ENCODE results near the gene SGCE.

SGCE gene

DNA sequence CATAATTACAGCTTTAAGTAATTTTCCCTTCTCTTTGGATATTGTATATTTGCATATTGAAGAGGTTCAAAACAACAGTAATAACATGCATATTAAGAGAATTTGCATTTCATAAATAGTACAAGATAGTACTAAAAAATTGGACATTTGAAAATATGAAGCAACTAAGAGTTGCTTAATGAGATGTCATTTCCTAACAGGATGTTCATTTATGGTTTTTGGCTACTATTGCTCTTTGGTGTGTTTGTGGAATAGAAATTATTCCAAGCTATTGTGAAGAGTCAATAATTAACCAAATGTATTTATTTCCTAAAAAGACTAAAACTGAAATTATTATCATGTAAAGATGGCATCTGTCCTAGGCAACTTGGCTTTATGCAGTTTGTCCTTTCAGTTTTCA is 4.1 kb upstream of the SGCE start:
- no peak for DNase-seq (ENCODE audit: extremely low read depth in 1 of 2, low read depth in 1 of 2)

DNA sequence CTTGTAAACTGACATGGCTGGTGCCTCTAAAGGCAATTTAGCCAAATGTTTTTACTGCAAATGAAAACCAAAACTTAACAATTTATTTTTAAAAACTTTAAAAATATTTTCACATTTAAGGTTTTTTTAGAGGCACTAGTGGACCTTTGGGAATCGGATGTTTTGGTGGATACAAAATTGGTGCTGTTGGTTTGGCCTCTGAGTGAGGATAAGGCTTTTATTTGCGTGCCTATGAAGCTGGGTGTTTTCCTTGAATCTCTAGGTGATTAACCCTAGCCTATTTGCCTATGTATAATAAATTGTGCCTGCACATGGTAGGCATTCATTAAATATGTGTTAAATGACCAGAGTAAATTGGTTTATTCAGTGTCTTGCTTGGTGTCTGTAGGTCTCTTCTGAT is 2.9 kb upstream of the SGCE start:
- no peak for DNase-seq (ENCODE audit: extremely low read depth in 1 of 2, low read depth in 1 of 2)

DNA sequence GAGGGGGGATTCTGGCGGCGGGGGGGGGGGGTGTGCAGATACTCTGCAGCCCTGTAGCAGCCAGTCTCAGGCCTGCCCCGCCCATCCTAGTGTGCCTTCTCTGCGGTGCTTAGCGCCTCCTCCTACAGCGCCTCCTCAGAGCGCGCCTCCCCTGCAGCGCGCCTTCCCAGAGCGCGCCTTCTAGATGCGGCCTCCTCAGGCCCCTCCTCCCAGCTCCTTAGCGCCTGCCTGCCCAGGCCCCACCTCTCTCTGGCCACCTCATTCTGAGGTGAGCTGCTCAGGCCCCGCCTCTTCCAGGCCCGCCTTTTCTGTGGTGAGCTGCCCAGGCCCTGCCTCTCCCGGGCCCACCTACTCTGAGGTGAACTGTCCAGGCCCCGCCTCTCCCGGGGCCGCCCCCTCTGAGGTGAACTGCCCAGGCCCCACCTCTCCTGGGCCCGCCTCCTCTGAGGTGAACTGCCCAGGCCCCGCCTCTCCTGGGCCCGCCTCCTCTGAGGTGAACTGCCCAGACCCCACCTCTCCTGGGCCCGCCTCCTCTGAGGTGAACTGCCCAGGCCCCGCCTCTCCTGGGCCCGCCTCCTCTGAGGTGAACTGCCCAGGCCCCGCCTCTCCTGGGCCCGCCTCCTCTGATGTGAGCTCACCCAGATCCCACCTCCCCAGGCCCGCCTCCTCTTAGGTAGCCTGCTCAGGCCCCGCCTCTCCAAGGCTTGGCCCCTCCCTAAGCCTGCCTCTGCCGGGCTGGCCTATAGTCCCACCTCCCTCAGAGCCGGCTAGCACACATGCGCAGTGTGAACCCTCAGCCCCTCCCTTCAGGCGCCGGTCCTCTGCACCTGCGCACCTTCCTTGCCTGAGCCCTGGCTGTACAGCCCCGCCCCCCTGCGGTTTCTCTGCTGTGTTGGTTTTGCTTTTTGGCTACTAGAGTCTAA is 2.1 kb upstream of the SGCE start:
- DNase-seq (ENCODE audit: extremely low read depth in 1 of 2, low read depth in 1 of 2): peak; percentile 82 to 90

DNA sequence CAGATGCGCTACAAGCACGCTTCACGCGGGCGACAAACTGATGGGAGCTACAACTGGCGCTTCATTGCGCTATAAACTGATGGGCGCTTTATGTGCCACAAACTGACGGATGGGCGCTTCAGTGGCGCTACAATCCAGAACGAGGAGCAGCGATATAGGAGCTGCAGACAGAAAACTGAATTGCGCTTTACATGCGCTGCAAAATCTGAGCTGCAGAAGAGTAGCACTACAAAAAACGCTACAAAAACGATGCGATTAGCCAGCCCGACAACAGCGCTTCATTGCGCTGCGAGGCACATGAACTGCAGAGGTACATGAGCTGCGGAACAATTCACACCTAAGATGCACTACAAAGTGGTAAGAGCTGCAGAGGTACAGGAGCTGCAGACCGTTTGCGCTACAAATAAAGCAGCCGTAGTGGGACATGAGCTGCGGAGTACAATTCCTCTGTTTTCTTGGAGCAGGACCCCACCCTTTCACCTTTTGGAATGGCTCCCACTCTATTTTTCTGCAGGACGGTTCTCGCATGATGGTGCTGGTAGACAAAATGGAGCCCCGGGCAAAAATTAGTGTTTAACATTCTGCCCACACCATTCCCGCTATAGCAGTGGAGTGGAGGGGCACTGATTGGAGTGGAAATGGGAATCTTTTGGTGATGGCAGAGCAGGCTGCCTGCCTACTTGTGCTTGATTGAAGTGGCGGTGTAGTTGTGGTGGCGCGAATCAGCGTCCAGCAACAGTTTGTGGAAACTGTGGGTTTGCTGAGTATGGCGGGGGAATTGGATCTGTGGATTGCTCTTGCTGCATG is 1.2 kb upstream of the SGCE start:
- DNase-seq (ENCODE audit: extremely low read depth in 1 of 2, low read depth in 1 of 2): no peak

DNA sequence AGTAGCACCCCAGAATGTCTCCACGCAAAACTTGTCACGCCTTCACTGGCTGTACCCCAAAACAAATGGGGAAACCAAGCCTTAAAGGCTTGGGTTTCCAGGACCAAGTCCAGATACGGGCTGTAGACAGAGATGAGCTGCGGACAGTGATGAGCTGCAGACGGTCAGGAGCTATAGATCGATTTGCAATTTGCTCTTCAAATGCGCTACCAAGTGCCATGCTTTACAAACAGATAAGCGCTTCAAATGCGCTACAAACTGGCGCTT is 658 bp upstream of the SGCE start:
- DNase-seq (ENCODE audit: extremely low read depth in 1 of 2, low read depth in 1 of 2): no peak

DNA sequence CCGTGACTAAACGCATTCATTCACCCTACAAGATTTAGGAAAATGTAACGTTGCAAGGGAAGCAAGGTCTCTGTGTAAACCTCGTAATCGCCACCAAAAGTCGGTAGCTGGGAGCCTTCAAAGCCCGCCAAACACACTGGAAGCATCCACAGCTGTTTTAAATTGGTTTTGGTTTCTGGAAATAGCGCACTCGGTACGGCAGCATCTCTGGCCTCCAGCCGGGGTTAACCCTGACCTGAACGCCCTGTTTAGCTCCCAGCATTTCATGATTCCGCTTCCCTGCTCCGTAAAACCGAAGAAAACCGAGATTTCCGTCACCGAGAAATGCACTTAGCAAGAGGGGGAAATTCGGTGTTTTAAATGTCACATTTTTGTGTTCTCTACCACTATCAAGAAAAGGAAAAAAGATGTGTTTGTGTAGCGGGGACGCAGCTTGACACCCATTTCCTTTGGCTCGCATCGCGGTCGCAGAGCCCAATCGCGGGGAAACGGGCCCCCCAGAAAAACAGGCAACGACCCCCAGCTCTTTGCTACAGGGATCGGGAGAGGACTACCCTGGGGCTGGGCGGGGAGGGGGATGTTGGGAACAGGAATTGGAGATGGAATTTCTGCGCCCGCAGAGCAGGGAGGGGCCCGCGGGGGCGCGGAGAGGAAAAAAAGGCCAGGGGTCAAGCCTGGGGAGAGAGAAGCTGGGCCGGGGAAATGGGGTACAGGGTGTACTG is 646 bp downstream of the SGCE start:
- DNase-seq (ENCODE audit: extremely low read depth in 1 of 2, low read depth in 1 of 2): no peak

DNA sequence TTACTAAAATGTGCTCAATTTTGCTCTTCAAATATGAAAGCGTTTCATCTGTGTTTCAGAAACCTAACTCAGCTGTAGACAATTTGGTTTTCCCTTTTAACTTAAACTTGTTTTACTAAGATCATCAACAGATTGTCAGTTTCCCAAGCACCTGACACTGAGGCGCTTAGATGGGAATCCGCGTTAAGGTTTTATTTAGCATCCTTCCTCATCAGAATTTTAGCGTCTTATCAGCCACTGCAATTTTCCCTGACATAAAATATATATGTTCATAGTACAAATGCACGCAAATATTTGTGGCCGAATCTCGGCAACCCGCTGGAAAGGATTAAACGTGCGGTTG is 1.2 kb downstream of the SGCE start:
- DNase-seq (ENCODE audit: extremely low read depth in 1 of 2, low read depth in 1 of 2): no peak

DNA sequence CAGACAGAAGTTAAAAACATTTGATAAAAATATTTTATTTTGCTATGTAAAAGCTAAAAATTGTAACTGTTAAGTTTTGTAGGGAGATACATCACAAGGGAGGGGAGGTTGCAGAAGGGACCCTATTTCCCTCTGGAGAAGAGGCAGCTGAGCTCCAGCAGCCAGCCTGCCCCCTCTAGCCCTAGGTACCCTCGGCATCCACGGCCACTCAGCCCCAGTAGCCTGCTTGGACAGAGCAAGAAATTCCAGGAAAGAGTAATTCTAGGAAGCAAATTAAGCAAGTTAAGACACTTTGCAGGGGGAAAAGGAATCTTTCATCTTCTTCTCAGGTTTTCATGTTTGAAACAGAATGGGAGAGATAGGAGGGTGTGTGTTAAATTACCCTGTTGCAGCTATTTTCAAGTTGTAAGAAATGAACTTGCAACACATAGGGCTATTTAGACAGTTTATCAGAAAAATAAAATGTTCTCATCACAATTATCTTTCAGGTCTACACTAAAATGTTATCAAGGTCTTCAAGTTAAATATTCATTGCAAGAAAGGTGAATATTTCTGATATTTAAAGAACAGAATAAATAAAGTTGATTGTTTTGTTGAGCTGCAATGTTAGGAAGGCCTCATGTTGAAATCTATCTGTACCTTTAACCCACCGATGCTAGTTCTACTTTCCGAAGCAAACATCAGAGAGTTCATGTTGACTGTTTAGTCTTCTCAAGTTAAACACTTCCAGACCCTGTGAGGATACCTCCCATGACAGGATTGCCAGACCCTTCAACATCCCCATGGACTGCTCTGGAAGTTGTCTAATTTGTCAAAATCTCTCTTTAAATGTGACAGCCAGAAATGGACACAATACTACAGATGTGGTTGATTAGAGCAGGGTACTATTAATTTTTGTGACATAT is 5.5 kb downstream of the SGCE start:
- no peak for DNase-seq (ENCODE audit: extremely low read depth in 1 of 2, low read depth in 1 of 2)

DNA sequence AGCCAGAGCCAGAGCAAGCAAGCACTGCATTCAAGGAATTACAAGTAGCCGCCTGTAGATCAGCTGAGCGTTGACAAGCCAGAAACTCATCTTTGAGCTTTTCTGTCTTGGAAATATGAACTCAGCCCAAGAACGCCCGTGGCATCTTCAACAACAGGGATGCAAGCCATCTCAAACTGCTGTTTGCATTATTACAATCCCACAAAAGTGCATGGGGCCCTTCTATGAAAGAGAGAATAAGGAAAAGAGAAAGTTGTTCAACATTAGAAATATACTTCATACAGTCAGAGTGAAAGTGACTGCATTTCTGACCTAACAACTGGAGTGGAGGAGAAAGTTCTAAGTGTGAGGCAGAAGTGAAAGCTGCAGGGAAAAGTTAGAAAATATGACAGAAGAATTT is 6.5 kb downstream of the SGCE start:
- DNase-seq (ENCODE audit: extremely low read depth in 1 of 2, low read depth in 1 of 2): no peak

DNA sequence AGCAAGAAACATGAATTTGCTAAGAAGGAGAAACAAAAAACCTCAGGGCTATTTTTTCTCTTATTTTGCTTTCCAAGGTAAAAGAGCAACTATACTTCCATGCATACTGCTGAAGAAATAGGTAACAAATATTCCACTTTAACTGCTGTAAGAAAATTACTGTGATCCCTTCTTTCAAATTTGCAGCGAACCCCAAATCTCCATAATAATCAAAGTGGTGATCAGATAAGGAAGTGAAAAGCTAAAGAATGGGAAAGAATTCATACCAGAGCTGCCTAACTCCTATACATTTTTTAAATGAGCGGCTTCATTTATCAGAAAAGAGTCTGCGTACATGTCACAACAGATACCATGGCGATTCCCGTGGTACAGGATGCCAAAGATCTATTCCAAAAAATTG is 7.2 kb downstream of the SGCE start:
- no peak for DNase-seq (ENCODE audit: extremely low read depth in 1 of 2, low read depth in 1 of 2)

DNA sequence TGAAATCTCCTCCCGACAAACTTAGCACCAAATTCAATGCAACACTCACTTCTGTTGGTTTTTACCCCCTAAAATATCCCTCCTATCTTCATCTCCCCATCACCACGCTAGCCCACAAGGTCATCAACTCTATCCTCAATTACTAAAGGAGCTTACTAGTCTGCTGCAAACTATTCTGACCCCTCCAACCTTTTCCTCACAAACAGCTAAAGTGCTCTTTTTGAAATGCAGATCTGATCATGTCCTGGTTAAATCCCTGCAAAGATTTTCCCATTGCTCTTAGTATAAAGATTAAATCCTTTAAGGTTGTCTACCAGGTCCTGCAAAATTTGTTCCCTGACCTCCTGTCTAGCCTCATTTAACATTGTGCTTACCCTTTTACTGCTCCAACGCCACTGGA is 8.6 kb downstream of the SGCE start:
- no peak for DNase-seq (ENCODE audit: extremely low read depth in 1 of 2, low read depth in 1 of 2)

DNA sequence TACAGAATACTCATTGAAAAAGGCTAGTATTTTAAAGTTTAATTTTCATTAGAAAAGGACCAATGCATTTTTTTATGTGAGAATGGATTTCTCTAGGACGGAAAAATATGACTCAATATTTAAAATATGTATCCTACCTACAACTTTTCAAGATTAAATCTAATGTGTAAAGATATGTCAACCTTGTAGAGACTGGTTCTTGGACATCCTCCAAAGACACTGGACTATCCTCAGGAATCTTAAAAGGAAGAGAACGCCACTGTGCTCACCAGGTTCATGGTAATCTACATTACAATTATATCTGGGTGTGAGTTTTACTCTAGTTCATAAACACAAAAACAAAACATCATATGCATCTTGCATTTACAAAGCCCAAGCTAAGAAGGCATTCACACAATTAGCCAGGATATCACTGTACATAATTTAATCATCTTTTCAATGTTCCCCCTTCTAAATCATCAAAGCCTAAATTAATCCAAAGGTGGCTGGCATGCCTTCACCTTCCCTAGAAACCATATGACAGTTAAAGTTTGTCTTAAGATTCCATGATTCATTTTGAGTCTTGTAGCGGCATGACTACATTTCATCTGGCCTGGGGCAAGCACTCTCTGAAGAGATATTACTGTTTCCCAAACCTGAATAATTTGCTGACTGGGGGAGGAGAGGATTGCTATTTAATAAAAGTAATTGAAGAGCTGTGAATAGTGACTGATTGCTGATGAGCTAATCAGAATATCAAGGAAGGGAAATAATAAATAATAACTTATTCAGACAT is 12.0 kb downstream of the SGCE start:
- no peak for DNase-seq (ENCODE audit: extremely low read depth in 1 of 2, low read depth in 1 of 2)

DNA sequence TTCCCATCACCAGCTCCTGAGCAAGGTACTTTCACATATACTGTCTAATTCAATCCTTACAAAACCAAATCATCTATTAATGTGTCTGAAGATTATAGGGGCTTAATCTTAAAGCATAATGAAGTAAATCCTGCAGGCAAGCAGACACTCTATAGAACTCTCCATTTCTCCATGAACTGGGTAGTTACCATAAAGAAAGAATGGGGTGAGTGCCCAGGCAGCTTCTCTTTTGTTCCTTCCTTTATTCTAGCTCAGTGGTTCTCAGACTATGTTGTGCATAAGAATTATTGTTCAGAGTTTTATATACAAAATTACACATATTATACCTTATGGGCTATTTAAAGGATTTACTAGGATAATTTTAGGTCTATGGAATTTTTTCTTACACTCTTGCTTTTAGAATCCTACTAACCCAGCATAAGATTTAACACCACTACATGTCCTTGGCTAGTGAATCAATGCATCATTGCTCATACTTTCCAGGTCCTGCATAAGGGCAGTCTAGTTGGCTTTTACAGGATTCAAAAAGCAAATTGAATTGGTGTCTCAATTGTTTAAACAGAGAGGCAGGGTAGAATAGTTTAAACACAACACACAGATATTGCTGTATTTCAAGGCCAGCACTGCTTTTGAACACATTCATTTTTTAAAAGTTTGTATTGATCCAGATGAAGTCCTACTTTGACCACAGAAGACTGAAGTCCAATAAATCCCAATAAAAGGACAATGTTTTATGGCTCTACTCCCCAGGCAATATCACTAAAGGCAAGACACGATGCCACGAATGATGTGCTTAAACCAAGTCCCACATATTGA is 12.9 kb downstream of the SGCE start:
- no peak for DNase-seq (ENCODE audit: extremely low read depth in 1 of 2, low read depth in 1 of 2)

DNA sequence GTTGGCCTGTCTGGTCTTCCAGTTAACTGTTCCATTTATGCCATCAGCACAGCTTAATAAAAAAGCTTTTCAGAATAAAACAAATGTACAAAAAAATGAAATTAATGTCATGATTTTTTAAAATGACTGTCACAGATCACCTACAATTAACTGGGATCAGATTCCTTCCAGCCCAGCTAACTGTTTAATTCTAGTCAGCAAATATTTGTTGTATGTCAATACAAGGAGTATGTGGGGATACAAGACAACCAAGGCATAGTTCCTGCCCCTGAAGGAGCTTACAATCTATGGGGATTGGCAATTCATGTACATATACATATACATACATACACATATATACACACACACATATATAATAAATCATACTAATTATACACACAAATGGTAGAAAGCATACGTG is 16.5 kb downstream of the SGCE start:
- DNase-seq (ENCODE audit: extremely low read depth in 1 of 2, low read depth in 1 of 2): no peak

DNA sequence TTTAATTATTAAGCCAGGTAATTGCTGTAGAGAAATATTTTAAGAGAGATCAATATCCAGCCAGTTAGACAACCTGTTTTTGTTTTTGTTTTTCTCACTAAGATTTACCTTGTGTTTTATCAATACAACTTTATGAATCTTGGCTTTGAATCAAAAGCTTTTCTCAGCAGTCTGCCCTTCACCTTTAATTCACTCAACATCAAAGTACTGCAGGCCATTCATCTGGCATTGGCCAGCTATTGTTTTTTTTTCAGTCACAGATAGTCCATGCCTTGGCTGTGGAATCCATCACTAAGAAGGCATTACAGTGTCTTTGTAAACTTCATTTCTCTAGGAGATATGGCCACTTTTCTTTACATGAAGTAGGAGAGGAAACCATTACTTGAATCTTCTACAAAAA is 20.2 kb downstream of the SGCE start:
- DNase-seq (ENCODE audit: extremely low read depth in 1 of 2, low read depth in 1 of 2): no peak

DNA sequence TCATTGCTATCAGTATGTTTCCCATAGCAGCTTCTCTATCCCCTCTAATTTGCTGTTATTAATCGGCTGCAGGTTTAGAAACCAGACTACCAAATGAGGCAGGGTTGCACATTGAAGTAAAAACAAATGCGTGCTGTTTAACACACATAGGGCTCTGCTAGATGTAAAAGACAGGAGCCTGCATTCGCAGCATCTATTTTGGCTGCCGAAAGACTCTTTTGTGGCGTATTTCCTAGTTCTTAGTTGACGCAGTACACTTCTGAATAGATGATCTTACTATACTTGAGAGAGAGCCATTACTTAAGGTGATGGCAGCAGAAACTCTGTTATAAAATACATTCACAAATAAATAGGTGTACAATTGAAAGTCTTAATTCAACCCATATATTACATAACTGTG is 21.4 kb downstream of the SGCE start:
- DNase-seq (ENCODE audit: extremely low read depth in 1 of 2, low read depth in 1 of 2): no peak

DNA sequence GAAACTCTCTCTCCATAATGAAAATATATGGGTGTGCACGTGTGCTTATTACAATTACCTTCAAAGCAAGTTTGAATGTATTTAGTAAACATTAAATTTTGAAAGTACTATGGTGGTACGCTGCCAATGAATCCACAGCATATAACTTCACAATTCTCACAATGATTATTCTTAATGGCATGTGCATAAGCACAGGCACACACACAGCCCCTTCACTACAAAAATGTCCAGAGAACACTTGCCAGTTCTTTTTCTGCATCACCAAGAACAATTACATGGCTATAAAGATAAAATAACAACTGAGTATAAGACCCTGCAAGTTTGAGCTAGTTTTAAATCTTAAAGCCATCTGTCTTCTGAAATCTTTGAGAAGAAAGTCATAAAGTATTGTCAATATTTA is 22.2 kb downstream of the SGCE start:
- no peak for DNase-seq (ENCODE audit: extremely low read depth in 1 of 2, low read depth in 1 of 2)

DNA sequence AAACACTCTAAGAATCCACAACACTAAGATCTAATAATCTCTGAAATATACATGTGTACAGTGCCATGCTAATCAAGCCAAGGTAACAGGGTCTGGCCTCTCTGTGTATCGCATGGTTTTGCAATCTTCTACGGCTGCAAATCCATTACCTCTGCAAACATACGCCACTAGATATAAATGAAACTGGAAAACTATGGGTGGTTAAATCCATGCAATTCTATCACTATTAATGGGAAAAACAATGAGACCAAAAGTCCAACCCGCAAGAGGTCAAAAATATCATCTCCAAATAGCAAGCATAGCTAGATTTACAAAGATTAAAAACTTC is 23.0 kb downstream of the SGCE start:
- DNase-seq (ENCODE audit: extremely low read depth in 1 of 2, low read depth in 1 of 2): no peak

DNA sequence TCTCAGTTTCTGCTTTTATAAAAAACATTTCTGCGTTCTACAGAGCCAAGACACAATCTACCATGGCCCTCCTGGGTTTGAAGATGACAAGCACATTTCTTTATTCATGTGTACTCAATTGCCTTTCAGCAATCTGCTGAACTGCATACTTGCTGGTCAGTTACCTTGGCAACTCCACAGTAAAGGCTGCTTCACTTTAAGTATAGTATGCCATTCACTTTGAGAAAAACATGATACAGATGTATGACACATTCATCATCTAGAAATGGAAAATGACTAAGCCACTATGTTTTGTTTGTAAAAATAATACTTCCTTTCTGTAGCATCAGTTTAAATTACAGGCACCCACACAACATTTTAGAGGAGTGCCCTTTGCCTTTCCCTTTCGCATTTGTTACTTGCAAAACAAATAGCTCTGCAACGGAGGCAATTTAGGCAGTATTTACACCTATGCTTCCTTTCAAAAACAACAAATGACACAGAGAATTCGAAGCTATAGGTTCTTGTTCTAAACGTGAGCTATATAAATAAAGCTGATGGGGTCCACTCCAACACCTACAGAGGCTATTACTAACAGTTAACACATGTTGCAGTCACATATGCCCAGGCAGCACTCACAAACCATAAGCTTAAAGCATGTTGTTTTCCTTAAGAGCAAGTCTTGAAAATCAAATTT is 23.5 kb downstream of the SGCE start:
- DNase-seq (ENCODE audit: extremely low read depth in 1 of 2, low read depth in 1 of 2): no peak
